Central memory CD8-positive, alpha-beta T cell (primary cell): ENCODE measurements around the gene GRIN2A.

Experiments used
- ATAC-seq: fragments of 150-1000 bp; cut with Tn5 transposase; replicated peaks from 2 replicates; pipeline ENCODE4 v1.10.0; 2022; ENCODE audit warnings: mild to moderate bottlenecking, moderate FRiP score, moderate number of reproducible peaks; ENCODE audit not compliant: poor library complexity, severe bottlenecking; ENCODE audit errors: extremely low read depth
- DNase-seq, 2 donors: peaks; one replicate each; pipeline ENCODE4 v3.0.0; 2021; ENCODE audit warnings: low spot score in 2 of 2
- H3K27ac Mint-ChIP-seq: one replicate; pipeline ENCODE4 v1.8.0; 2022; ENCODE audit warnings: low read depth, mild to moderate bottlenecking, moderate library complexity, mixed read lengths
- H3K27me3 Mint-ChIP-seq: one replicate; pipeline ENCODE4 v1.8.0; 2022; ENCODE audit warnings: mixed read lengths
- H3K36me3 Mint-ChIP-seq: one replicate; pipeline ENCODE4 v1.8.0; 2022; ENCODE audit warnings: mild to moderate bottlenecking, moderate library complexity, mixed read lengths; ENCODE audit not compliant: insufficient read depth
- H3K4me1 Mint-ChIP-seq: one replicate; pipeline ENCODE4 v1.8.0; 2022; ENCODE audit warnings: mixed read lengths
- H3K4me3 Mint-ChIP-seq: one replicate; pipeline ENCODE4 v1.8.0; 2022; ENCODE audit warnings: mild to moderate bottlenecking, moderate library complexity, mixed read lengths
- H3K9me3 Mint-ChIP-seq: one replicate; pipeline ENCODE4 v1.8.0; 2022; ENCODE audit warnings: mixed read lengths

GRIN2A gene

DNA sequence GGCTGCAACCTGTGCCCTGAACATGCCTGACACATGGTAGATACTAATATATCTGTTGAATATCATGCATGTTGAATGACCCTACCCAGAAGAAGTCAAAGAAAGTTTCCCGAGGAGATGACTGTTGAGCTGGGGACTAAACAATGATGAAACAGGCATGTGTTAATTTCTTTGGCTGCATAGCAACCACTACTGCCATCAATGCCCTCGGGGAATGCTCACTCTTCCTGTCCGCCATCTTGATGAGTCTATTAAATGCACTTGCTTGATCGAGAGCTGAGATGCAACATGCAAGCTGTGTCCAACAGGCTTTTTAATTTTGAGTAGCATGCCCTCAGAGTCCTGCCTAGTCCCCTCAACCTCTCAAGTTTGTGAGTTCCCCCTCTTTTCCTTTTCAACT, 31.3 kb downstream of the GRIN2A start:
- Mint-ChIP-seq H3K4me1 (no peaks in the 10 kb centered on the region), H3K36me3 (no peaks in the 10 kb centered on the region), H3K9me3 (no peaks in the 10 kb centered on the region), H3K27ac (no peak overlapping the region), H3K27me3 (peaks cover 34% of the 10 kb centered on the region), H3K4me3 (no peak overlapping the region)
- DNase-seq = no peak
- ATAC-seq = no peak

DNA sequence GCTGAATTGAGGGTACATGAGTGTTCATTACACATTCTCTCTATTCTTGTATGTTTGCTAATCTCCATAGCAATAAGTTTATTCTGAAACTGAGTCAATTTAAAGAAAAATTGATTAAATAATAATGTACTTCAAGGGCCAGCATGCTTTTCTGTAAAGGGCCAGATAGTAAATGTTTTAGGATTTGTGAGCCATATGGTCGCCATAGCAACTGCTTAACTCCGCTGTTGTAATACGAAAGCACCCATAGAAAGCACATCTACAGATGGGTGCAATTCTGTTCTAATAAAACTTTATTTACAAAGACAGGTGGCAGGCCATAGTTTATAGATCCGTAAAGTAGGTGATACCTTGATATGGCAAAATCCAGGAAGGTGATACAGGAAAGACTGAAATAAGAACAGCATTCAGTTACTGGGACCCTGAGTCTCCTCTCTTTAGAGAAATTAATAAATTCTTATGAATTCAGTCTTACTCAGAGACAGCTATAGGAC, 36.6 kb downstream of the GRIN2A start:
- H3K27me3 Mint-ChIP-seq = no peaks in the 10 kb centered on the region
- no peaks in the 10 kb centered on the region for H3K36me3 Mint-ChIP-seq
- no peak overlapping the region for H3K27ac Mint-ChIP-seq
- ATAC-seq = no peak
- DNase-seq = no peak
- H3K4me3 Mint-ChIP-seq = no peak overlapping the region
- H3K4me1 Mint-ChIP-seq = no peaks in the 10 kb centered on the region
- H3K9me3 Mint-ChIP-seq = no peaks in the 10 kb centered on the region

DNA sequence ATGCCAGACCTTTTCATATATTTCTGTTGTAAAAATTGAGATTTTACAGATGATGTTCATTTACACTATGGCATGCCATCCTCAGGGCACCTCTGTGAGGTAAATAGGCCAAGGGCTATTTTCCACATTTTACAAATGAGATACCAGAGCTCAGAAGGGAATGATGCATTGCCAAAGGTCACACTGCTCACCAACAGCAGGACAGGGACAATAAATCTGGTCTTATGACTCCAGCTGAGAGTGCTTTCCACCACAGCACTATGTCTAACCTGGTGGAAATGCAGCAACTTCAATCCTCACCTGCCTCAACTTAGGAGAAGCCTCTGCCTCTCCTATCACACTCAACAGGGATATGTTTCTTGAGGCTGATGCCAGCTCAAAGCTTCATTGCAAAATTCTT, 40.6 kb downstream of the GRIN2A start:
- Mint-ChIP-seq H3K27me3 (no peaks in the 10 kb centered on the region), H3K4me3 (no peak overlapping the region), H3K9me3 (no peaks in the 10 kb centered on the region), H3K4me1 (no peaks in the 10 kb centered on the region), H3K27ac (no peak overlapping the region), H3K36me3 (no peaks in the 10 kb centered on the region)
- ATAC-seq = no peak
- DNase-seq = no peak

DNA sequence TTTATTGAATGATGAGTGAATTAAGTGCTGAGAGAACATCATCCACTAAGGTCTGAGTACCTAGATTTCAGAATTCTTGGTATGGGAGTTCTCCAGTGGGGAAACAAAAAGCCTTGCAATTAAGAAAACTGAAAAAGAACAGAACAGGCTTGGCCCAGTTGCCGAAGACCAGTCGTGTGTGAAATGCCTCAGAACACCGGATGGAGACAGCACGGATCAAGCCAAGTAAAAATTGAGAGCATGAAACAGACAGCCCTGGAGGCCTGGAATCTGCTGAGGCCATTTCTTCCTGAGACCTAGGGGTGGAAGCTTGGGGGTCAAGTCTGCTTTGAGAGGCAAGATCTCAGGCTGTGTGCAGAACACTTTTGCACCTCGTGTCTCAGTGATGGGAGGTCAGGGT, 43.3 kb downstream of the GRIN2A start:
- no peaks in the 10 kb centered on the region for H3K9me3 Mint-ChIP-seq
- H3K4me3 Mint-ChIP-seq = no peak overlapping the region
- no peaks in the 10 kb centered on the region for H3K4me1 Mint-ChIP-seq
- DNase-seq (no peak), ATAC-seq (no peak)
- H3K27me3 Mint-ChIP-seq = no peaks in the 10 kb centered on the region
- no peaks in the 10 kb centered on the region for H3K36me3 Mint-ChIP-seq
- no peak overlapping the region for H3K27ac Mint-ChIP-seq

DNA sequence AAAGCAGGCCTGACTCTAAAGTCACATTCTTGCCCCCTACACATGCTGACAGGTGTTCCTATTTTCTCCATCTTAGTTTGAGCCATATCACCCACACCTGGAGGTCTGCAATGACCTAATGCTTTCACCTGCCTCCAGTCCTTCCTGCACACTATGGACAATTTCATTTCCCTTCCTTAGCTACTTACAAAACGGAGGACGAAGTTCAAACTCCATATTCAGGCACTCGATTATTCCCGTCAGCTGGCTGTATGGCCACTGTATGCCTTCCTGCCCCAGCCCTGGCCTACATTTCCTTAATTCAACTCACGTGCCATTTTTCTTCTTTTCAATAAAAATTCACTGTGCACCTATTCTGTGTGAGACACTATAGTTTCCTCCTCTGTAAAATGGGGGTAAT, 44.9 kb downstream of the GRIN2A start:
- Mint-ChIP-seq H3K36me3 (no peaks in the 10 kb centered on the region), H3K4me3 (no peak overlapping the region), H3K27me3 (no peaks in the 10 kb centered on the region), H3K27ac (no peak overlapping the region), H3K9me3 (no peaks in the 10 kb centered on the region), H3K4me1 (no peaks in the 10 kb centered on the region)
- DNase-seq (no peak), ATAC-seq (no peak)

DNA sequence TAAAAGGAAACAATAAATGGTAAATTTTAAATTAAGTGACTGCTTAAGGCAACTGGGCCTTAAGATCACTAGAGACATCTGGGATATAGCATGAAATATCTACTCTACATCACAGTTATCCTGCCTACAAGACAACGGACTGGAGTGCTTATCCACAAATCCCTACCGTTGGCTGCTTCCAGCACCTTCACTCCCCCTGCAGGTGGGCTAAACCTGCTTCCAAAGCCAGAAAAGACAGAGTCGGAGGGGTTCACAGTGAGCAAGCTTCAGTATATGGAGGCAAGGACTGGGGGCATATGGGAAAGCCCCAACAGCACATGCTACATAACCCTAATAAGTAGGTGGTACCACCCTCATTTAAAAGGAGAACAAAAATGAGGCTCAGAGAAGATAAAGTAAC, 45.3 kb downstream of the GRIN2A start:
- ATAC-seq (no peak), DNase-seq (no peak)
- Mint-ChIP-seq H3K36me3 (no peaks in the 10 kb centered on the region), H3K9me3 (no peaks in the 10 kb centered on the region), H3K4me3 (no peak overlapping the region), H3K27me3 (no peaks in the 10 kb centered on the region), H3K27ac (no peak overlapping the region), H3K4me1 (no peaks in the 10 kb centered on the region)

DNA sequence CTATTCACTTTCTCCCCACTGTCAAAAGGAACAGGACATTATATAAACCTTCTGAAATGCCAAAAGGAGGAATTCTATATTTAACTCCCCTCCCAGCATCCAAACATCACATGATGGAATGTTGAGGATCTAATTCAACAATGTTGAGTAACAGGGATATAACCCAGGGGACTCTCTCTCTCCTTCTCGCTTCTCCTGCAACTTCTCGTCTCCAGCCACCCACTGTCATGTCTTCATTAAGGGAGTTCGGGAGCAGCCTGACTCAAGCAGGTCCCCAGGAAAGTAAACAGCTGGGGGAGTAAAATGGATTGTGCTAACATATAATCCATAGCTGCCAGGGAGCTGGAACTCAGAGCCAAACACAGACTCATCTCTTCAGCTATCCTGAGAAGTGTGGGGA, 51.7 kb downstream of the GRIN2A start:
- no peak overlapping the region for H3K27ac Mint-ChIP-seq
- no peaks in the 10 kb centered on the region for H3K9me3 Mint-ChIP-seq
- H3K27me3 Mint-ChIP-seq = peaks cover 28% of the 10 kb centered on the region
- H3K4me1 Mint-ChIP-seq = no peaks in the 10 kb centered on the region
- H3K4me3 Mint-ChIP-seq = no peak overlapping the region
- ATAC-seq (no peak), DNase-seq (no peak)
- H3K36me3 Mint-ChIP-seq = peaks cover 2% of the 10 kb centered on the region

DNA sequence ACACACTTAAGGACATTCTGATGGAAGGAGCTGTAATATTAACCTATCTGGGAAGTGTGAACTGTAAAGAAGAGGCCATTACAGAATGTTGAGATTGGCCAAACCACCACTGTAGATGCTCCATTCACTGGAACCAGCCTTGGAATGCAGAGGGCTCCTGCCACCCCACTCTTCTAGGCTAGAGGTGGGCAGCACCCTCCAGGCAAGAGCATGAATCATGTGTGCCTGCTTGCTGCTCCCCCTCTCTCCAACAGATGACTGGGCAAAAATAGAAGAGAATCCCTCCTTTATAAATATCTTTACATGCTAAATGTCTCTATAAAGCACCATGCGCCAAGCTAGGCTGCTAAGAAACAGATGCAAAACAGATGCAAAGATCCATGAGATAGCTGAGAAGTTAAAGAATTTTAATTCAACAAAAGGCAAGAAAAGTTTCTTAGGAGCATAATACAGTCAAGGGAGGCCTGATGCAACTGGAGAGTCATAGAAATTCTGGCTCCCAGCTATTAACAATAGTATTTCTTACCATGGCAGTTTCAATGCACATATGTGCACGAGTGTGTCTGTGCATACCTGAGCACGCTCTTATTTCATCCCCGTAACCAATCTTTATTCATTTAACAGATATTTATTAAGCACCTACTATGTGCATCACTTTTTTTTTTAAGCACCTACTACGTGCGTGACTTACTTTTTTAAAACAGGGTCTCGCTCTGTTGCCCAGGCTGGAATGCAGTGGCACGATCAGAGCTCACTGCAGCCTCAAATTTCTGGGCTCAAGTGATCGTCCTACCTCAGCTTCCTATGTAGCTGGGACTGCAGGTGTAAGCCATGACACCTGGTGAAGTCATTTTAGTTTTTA, 53.6 kb downstream of the GRIN2A start:
- no peaks in the 10 kb centered on the region for H3K9me3 Mint-ChIP-seq
- H3K27ac Mint-ChIP-seq = no peak overlapping the region
- no peaks in the 10 kb centered on the region for H3K4me1 Mint-ChIP-seq
- peaks cover 28% of the 10 kb centered on the region for H3K27me3 Mint-ChIP-seq
- DNase-seq (no peak), ATAC-seq (no peak)
- H3K36me3 Mint-ChIP-seq = peaks cover 2% of the 10 kb centered on the region
- H3K4me3 Mint-ChIP-seq = no peak overlapping the region

DNA sequence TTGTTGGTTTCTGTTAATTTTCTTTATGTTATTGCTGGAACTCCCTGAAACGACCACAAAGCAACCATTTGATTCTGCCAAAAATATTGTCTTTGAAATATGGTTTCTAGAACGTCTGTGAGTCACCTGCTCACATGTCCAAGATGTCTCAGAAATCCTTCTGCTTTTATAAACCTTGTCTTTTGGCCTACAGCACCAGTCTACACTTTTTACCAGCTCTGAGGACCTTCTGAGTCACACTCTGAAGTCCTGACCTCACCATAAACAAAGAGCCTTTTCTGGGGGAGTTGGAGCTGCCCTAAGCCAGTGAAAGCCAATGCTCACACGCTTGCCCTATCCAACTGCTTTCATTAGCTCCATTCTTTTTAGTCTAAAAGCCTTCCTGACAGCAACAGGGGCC, 55.5 kb downstream of the GRIN2A start:
- DNase-seq (no peak), ATAC-seq (no peak)
- Mint-ChIP-seq H3K4me1 (no peaks in the 10 kb centered on the region), H3K27ac (no peak overlapping the region), H3K9me3 (no peaks in the 10 kb centered on the region), H3K27me3 (peaks cover 42% of the 10 kb centered on the region), H3K4me3 (no peak overlapping the region), H3K36me3 (peaks cover 2% of the 10 kb centered on the region)

DNA sequence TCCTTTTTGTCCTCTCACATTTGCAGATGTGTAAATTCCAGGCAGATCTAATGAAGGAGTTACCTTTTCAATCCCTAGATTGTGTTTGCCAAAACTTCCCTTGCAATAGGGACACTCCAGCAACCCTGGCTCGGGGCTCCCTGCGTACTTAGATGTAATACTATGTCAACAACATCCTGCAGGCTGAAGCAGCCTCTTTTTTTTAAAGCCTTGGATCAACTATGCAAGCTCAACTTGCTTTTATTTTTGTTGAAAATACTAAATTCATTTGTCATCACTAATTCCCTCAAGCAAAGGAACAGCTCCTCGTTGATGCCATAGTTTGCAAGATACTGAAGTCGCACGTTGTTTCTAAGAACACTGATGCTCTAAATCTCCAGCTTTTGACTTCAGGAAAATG, 59.1 kb downstream of the GRIN2A start:
- ATAC-seq (no peak), DNase-seq (no peak)
- Mint-ChIP-seq H3K4me1 (no peaks in the 10 kb centered on the region), H3K36me3 (peaks cover 2% of the 10 kb centered on the region), H3K9me3 (no peaks in the 10 kb centered on the region), H3K4me3 (no peak overlapping the region), H3K27ac (no peak overlapping the region), H3K27me3 (peaks cover 31% of the 10 kb centered on the region)

DNA sequence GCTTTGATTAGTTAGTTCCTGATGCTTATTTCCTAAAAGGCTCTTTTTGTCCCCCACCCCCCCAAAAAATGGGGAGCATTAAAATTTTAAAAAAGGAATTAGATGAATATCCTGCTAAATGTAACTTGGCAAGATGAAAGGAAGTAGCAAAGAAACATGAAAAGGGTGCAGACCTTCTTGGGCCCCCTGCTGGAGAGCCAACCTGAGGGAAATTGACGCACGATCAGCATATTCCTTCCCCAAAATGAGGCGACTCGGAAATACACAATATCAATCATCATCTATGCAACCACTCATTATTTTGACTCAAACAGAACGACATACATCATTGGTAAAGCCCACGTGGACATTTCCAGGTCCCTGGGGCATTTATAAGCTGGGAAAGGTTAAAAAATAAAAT, 59.7 kb downstream of the GRIN2A start:
- ATAC-seq = no peak
- Mint-ChIP-seq H3K4me1 (no peaks in the 10 kb centered on the region), H3K9me3 (no peaks in the 10 kb centered on the region), H3K27me3 (peaks cover 31% of the 10 kb centered on the region), H3K27ac (no peak overlapping the region), H3K4me3 (no peak overlapping the region), H3K36me3 (peaks cover 2% of the 10 kb centered on the region)
- DNase-seq = no peak

DNA sequence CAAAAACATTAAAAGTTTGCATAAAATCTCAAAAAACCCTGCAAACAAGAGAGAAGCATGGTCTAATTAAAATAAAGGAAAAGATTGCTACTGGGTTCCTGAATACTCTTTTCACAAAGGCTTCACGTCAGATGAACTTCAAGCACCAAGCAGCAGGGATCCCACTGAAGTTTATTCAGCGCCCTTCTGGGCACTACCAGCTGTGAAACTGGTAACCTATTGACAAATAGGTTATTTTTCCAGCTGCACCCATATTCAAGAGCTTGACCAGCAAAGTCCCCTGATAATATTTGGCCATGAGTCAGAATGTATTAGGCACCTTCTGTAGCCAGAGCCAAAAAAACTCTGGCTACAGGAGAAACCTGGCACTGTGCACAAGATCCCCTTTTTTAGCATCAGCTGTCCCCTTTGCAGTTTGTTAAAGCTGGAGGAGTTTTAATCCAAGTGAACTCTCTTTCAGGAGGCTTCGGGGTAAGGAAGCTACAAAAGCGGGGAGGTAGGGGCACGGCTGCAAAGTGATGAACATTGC, 60.3 kb downstream of the GRIN2A start:
- Mint-ChIP-seq H3K27ac (no peak overlapping the region), H3K27me3 (peaks cover 31% of the 10 kb centered on the region), H3K4me1 (no peaks in the 10 kb centered on the region), H3K36me3 (no peaks in the 10 kb centered on the region), H3K4me3 (no peak overlapping the region), H3K9me3 (no peaks in the 10 kb centered on the region)
- DNase-seq = no peak
- no peak for ATAC-seq

DNA sequence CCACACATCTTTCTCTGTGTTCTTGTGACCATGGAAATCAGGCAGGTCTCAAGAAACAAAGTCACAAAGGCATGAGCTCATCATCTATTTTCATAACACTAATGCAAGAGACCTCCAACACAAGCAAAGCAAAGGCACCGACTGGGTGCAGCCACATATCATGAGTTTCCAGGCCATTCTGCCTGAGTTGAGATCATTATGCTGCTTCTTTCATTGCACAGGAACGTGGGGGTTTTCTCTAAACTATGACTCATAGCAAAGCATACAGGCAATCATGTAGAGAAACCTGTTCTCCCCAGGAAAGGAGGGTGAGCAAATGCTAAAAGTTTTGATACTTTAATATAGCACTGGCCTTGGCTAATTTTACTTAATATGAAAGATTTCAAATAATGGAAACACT, 60.7 kb downstream of the GRIN2A start:
- H3K4me3 Mint-ChIP-seq = no peak overlapping the region
- ATAC-seq = no peak
- H3K27me3 Mint-ChIP-seq = peaks cover 31% of the 10 kb centered on the region

More for the DNA sequence above, 60.7 kb downstream of the GRIN2A start:
- DNase-seq = no peak
- no peaks in the 10 kb centered on the region for H3K9me3 Mint-ChIP-seq
- H3K27ac Mint-ChIP-seq = no peak overlapping the region
- H3K36me3 Mint-ChIP-seq = no peaks in the 10 kb centered on the region
- H3K4me1 Mint-ChIP-seq = no peaks in the 10 kb centered on the region
